HG02943 (cell line): ENCODE data around the gene GTF2I.
"Not testable (repeated sequence)": the region's sequence is repeated elsewhere in the genome, so short reads cannot be mapped to it uniquely, and the experiment has no call there.

Experiments used
- ATAC-seq: cut with Tn5 transposase; IDR thresholded peaks from one replicate; pipeline ENCODE4 v1.9.1; 2021; ENCODE audit warnings: mild to moderate bottlenecking, low read depth, moderate library complexity; ENCODE audit not compliant: unreplicated experiment

Gene GTF2I

GRCh38 chr7:74708569-74709275, 51.2 kb downstream of the GTF2I start:
- no peak for ATAC-seq

- no peak for ATAC-seq
These were observed 52.6 kb downstream of the GTF2I start for GRCh38 chr7:74709880-74710671.

- no peak for ATAC-seq
These were observed 56.0 kb downstream of the GTF2I start for GRCh38 chr7:74713567-74713966.

DNA sequence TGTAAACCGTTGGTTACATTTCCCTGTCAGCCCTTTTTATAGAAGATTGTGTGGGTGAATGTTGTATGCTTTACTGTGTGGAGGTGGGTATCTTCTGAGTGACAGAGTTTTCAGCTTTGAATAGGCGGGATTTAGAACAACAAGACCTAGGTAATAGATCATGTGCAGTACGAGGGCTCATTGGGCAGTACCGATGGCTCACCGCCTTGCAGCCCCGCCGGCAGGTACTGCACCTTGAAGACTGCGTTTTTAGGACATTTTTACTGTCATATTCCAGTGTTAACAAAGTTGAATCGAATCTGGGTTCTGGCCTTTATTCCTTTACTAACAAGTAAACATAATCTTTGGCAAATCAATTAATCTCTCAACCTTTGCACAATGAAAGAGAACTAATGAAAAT, 60.4 kb downstream of the GTF2I start:
- no peak for ATAC-seq

DNA sequence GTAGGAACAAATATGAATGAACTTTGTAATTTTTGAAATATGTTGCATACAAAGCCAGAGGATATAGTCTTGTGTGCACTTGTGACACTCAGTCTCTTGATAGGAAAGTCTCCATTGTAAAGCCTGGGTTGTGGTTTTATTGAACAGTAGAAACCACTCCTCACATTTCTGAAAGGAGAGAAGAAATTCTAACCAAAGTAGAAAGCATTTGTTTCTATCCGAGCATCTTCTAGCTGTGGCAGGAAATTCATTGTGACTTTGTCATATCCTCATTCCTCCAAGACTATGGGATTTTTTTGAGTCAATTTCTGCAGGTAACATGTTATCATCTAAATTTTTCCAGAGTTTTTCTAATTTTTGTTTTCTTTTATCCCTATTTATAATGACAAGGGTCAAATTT, 60.8 kb downstream of the GTF2I start:
- ATAC-seq, result no peak

DNA sequence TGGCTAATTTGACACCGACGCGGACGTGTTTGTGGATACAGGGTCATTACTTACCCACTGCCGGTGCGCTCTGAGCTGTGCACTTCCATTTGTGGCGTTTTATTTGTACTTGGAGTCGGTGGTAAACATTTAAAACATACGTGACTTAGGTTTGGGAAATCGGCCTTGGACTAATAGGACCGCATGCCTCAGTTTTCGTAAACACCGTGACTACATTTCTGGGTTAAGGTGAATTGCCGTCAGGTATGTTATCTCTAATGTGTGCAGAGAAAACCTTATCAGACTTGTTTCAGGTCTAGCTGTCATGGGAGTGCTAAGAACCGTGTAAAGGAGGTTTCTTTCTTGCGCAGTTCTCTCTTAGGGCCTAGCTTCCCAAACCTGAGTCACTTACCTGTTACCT, 64.6 kb downstream of the GTF2I start:
- ATAC-seq, result no peak

DNA sequence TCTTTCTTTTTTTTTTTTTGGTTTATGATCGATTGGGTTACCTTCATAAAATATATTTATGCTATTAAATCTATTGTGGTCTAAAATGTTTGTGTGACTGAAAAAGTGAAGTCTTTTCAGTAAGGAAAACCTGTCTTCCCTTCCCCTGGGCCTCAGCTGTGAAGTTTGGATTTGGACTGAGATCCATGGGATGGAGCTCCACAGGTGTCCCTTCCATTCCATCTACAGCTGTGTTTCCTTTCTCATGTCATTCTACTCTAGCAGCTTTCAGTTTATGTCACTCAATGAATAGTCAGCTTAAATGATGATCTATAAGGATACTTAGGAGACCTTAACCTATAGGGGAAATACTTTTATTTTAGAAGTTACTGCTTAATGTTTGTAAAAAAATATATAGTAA, 68.3 kb downstream of the GTF2I start:
- no peak for ATAC-seq

DNA sequence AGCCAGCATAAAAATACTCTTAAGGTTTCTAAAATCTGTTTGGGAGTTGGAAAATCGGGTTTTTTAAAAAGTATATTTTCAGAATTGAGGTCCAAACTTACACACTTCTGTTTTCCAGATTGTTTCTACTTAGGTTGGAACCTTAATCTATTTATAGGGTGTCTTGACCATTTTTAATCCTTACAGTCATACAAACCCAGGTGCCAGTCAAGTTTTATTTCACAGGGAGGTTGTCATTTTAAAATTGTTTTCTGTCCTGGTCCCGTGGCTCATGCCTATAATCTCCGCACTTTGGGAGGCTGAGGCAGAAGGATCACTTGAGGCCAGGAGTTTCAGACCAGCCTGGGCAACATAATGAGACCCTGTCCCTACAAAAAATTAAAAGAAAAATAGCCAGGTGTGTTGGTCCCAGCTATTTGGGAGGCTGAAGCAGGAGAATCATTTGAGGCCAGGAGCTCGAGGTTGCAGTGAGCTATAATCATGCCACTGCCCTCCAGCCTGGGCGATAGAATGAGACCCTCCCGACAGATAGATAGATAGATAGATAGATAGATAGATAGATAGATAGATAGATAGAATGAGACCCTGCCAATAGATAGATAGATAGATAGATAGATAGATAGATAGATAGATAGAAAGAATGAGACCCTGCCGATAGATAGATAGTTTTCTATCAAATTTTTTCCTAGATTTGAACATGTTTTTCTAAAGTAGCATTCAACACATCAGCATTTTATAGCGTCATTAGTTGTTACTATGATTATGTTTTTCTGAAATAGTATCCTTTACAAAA, 69.0 kb downstream of the GTF2I start:
- ATAC-seq, result no peak

DNA sequence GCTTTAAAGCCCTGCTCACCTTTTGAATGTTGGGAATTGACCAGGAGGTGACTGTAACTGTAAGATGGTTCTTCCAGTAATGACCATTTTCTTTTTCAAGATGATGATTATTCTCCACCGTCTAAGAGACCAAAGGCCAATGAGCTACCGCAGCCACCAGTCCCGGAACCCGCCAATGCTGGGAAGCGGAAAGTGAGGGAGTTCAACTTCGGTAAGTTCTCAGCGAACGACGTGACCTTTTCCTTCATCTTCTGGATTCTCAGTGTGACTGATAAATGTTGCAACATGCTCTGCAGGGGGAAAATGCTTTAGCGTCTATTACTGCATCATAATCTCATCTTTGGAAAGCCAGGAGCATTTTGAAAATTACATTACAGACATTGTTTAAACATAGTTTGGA, 71.2 kb downstream of the GTF2I start:
- not testable (repeated sequence) for ATAC-seq

- ATAC-seq, result not testable (repeated sequence)
These were observed 72.7 kb downstream of the GTF2I start for GRCh38 chr7:74730186-74730585.

- ATAC-seq, result not testable (repeated sequence)
These were observed 82.6 kb downstream of the GTF2I start for GRCh38 chr7:74739974-74740703.

- not testable (repeated sequence) for ATAC-seq
These were observed 86.5 kb downstream of the GTF2I start for GRCh38 chr7:74743936-74744557.

DNA sequence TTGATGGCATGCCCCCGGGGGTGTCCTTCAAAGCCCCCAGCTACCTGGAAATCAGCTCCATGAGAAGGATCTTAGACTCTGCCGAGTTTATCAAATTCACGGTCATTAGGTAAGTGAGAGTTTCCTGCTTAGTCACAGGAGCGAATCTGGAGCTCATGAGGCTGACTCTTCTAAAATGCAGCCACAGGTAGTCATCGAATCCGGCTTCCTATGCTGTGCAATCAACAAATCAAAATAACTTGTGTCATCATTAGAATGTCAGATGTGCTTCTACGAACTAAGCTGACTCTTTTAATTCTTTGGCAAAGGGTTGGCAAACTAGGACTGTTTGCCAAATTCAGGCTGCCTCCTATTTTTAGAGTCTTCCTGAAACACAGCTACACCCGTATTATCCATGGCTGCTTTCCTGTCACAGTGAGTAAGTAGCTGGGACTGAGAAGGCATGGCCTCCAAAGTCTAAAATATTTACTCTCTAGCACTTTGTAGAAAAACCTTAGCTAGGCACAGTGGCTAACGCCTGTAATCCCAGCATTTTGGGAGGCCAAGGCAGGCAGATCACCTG, 96.5 kb downstream of the GTF2I start:
- ATAC-seq, result not testable (repeated sequence)

- ATAC-seq, result not testable (repeated sequence)
These were observed 99.2 kb downstream of the GTF2I start for GRCh38 chr7:74756673-74757072.

DNA sequence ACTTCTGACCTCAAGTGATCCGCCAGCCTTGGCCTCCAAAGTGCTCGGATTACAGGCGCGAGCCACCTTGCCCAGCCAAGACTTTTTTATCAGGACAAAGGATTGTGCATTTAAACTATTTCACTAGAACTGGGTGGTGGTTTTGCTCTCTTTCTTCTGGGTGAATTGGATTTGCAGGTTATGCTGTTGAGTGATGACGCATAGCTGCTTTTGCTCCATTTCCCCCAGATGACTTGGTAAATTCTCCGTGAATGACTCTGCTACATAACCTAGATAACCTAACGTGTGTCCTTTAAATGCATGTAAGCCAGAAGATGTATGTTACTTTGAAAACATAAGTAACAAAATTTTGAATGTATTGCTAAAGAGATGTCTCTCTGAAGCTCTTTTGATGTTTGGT, 100.8 kb downstream of the GTF2I start:
- ATAC-seq, result not testable (repeated sequence)

- not testable (repeated sequence) for ATAC-seq
These were observed 101.5 kb downstream of the GTF2I start for GRCh38 chr7:74758982-74759381.

GRCh38 chr7:74765205-74765918, 107.8 kb downstream of the GTF2I start:
- not testable (repeated sequence) for ATAC-seq

- ATAC-seq, result not testable (repeated sequence)
These were observed 109.0 kb downstream of the GTF2I start for GRCh38 chr7:74766509-74766908.

DNA sequence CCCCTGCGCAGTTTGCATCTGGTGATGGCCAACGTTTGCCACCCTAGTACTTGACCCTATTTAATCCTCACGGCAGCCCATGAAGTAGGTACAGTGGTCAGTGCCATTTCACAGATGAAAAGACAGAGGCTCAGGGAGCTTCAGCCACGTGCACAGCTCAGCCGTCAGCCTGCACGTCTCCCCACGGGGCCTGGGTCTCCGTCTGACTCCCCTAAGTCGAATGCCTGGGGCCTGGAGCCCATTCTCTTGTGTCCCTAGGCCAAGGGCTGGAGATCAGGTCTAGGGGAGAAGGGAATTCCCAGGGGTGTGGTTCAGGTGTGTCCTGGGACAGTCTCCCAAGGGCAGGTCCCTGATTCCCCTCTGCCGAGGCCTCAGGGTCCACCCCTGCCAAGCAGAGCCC, 109.5 kb downstream of the GTF2I start:
- not testable (repeated sequence) for ATAC-seq
